SK-N-SH treated with all-trans-retinoic acid at 6 μM for 48 hours (cell line): ENCODE results near the gene LPAR5.

Experiments
- RARB ChIP-seq: fragments of 250-450 bp; sonication (Bioruptor Pico); IDR thresholded peaks from 2 replicates; pipeline ENCODE4 v1.8.0; 2021; ENCODE audit warnings: mild to moderate bottlenecking, moderate library complexity
- TF ChIP-seq, protein P1 (sequence below): fragments of 250-450 bp; sonication (Bioruptor Pico); IDR thresholded peaks from 2 replicates; pipeline ENCODE4 v1.5.1; 2021; ENCODE audit warnings: mild to moderate bottlenecking, moderate library complexity

DNA sequence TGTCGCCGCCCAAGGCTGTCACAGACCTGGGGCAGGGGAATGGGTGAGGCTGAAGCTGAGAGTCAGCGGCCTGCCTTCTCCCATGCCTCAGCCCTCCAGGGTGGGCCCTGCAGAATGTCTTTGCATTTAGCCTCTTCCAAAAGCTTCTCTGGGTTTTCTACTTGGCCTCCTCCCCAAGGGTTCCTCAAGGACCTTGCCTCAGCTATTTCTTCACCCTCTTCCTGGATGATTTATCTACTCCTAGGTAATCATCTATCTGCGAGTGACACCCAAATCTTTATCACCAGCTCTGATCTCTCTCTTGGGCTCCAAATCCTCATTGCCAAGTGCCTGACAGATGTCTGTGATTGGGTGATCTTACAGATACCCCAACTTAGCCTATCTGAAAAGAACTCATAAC is 4.7 kb upstream of the LPAR5 start:
- TF ChIP-seq RARB = no peak
- TF ChIP-seq, protein P1, sequence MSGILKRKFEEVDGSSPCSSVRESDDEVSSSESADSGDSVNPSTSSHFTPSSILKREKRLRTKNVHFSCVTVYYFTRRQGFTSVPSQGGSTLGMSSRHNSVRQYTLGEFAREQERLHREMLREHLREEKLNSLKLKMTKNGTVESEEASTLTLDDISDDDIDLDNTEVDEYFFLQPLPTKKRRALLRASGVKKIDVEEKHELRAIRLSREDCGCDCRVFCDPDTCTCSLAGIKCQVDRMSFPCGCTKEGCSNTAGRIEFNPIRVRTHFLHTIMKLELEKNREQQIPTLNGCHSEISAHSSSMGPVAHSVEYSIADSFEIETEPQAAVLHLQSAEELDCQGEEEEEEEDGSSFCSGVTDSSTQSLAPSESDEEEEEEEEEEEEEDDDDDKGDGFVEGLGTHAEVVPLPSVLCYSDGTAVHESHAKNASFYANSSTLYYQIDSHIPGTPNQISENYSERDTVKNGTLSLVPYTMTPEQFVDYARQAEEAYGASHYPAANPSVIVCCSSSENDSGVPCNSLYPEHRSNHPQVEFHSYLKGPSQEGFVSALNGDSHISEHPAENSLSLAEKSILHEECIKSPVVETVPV (CRISPR knock-in tag) = no peak
